A549 (cell line): ENCODE data around the gene SDSL. TPM values are rescaled to one million over a fixed set of nuclear protein-coding genes. Genes with fewer than 3 reads are reported as not detected.

ENCODE experiments used
- ATAC-seq, 2 experiments: fragments of 200-7000 bp in 1 of 2; fragments of >200 bp in 1 of 2; cut with Nextera tagmentation in 1 of 2; cut with Tn5 transposase in 1 of 2; 3 replicates each; pipeline versions ENCODE4 v1.8.0 to v1.9.1; 2018 to 2020; ENCODE audit warnings: mild to moderate bottlenecking in 1 of 2, moderate library complexity in 1 of 2
- CTCF ChIA-PET: fragments of 300-600 bp; sonication (Branson Sonifier 250); formaldehyde crosslinking; extraction: SDS; loops from one replicate; lab custom pipeline; 2021; ENCODE audit warnings: antibody characterized with exemption, inconsistent platforms; lab: Yijun Ruan, JAX
- POLR2A ChIA-PET: fragments of 350-600 bp; formaldehyde crosslinking; extraction: SDS; loops from one replicate; lab custom pipeline; 2021; ENCODE audit warnings: antibody characterized with exemption, inconsistent platforms; lab: Yijun Ruan, JAX
- DNase-seq, 2 experiments: peaks; one replicate each; pipeline versions ENCODE4 v3.0.0 to v3.0.0-alpha.2; 2011 to 2016; ENCODE audit warnings: low read depth in 1 of 2, low spot score in 1 of 2
- FAIRE-seq: peaks from 2 replicates; lab custom pipeline; 2011; peaks lifted over from hg19 to GRCh38; lab: Jason Lieb, UNC
- H3K27ac ChIP-seq, 2 experiments: fragments of >200 bp; sonication (Bioruptor Twin); formaldehyde crosslinking; 3 replicates each; pipeline ENCODE4 v1.5.1; 2016 to 2017
- H3K4me1 ChIP-seq: fragments of >200 bp; sonication (Bioruptor Twin); formaldehyde crosslinking; 3 replicates; pipeline ENCODE4 v1.6.1; 2016
- H3K4me2 ChIP-seq: fragments of >200 bp; sonication (Bioruptor Twin); formaldehyde crosslinking; 3 replicates; pipeline ENCODE4 v1.6.1; 2016
- H3K4me3 ChIP-seq: fragments of >200 bp; sonication (Bioruptor Twin); formaldehyde crosslinking; 3 replicates; pipeline ENCODE4 v1.5.1; 2016
- H3K9me3 ChIP-seq: fragments of >200 bp; sonication (Bioruptor Twin); formaldehyde crosslinking; 3 replicates; pipeline ENCODE4 v1.6.1; 2016
- BHLHE40 ChIP-seq: IDR thresholded peaks from 2 replicates; pipeline ENCODE4 v1.6.1; 2012; ENCODE audit warnings: low read depth, low read length, inconsistent platforms
- CHD2 ChIP-seq: fragments of 150-350 bp; IDR thresholded peaks from 2 replicates; pipeline ENCODE4 v1.6.1; 2014; ENCODE audit warnings: low read length; ENCODE audit not compliant: partially characterized antibody
- EP300 ChIP-seq, 2 experiments: fragments of >200 bp; sonication (Bioruptor Twin); formaldehyde crosslinking; IDR thresholded peaks; 2 replicates in 1 of 2; 3 replicates in 1 of 2; pipeline ENCODE4 v1.6.1; 2016 to 2017
- HDAC2 ChIP-seq: fragments of 200-600 bp; sonication (generic); IDR thresholded peaks from 2 replicates; pipeline ENCODE4 v1.6.1; 2016
- HOXB5 ChIP-seq: fragments of 250-450 bp; sonication (Bioruptor Pico); IDR thresholded peaks from 2 replicates; pipeline ENCODE4 v1.5.0; 2020; ENCODE audit warnings: mild to moderate bottlenecking, moderate library complexity
- KDM1A ChIP-seq: fragments of 200-600 bp; sonication (generic); IDR thresholded peaks from 2 replicates; pipeline ENCODE4 v1.6.1; 2016; ENCODE audit warnings: low read depth, mild to moderate bottlenecking
- MAZ ChIP-seq: fragments of 150-350 bp; IDR thresholded peaks from 2 replicates; pipeline ENCODE4 v1.6.1; 2014; ENCODE audit warnings: antibody characterized with exemption, low read depth, low read length, borderline replicate concordance
- PHF8 ChIP-seq: fragments of 200-600 bp; sonication (generic); IDR thresholded peaks from 2 replicates; pipeline ENCODE4 v1.6.1; 2016; ENCODE audit warnings: low read depth, mild to moderate bottlenecking, antibody characterized with exemption, moderate library complexity, borderline replicate concordance
- RAD21 ChIP-seq, 2 experiments: fragments of >200 bp in 1 of 2; sonication (Bioruptor Twin) in 1 of 2; formaldehyde crosslinking in 1 of 2; IDR thresholded peaks in 1 of 2; conservative IDR thresholded peaks in 1 of 2; 2 replicates in 1 of 2; 3 replicates in 1 of 2; pipeline ENCODE4 v1.6.1; 2012 to 2018; ENCODE audit warnings: inconsistent platforms in 1 of 2
- ZNF302 ChIP-seq: fragments of 250-450 bp; sonication (Bioruptor Pico); IDR thresholded peaks from 2 replicates; pipeline ENCODE4 v1.9.0; 2021; ENCODE audit warnings: inconsistent platforms, mild to moderate bottlenecking, moderate library complexity
- WGBS: methylation state at CpG from one replicate; pipeline ENCODE4 v1.1.6; 2017; ENCODE audit errors: missing lambda C conversion rate; 5-methylcytosine and 5-hydroxymethylcytosine counted together
- polyA plus RNA-seq, 4 experiments: library from polyadenylated mRNA; depleted of rRNA in 3 of 4; stranded (reverse); fragments of >200 nt; fragmentation: RNase III in 1 of 4; extraction: RNeasy Plus Mini Kit Qiagen cat#74134 plus additional on column Dnase treatment in 1 of 4; gene quantifications; 2 replicates in 3 of 4; 3 replicates in 1 of 4; pipeline ENCODE4 v1.2.3, GENCODE V29; 2011 to 2017
- TF ChIP-seq, protein P1 (sequence below): fragments of >200 bp; sonication (Bioruptor Twin); formaldehyde crosslinking; IDR thresholded peaks from 2 replicates; pipeline ENCODE4 v1.6.1; 2016
- TF ChIP-seq, protein P2 (sequence below): fragments of 250-450 bp; sonication (Bioruptor Pico); IDR thresholded peaks from 2 replicates; pipeline ENCODE4 v1.5.0; 2020; ENCODE audit warnings: low read depth, mild to moderate bottlenecking, moderate library complexity
- TF ChIP-seq, protein P3 (sequence below): fragments of 200-600 bp; sonication (generic); IDR thresholded peaks from 2 replicates; pipeline ENCODE4 v1.6.1; 2016; ENCODE audit warnings: antibody characterized with exemption, mild to moderate bottlenecking, moderate library complexity
- TF ChIP-seq, protein P4 (sequence below): fragments of >200 bp; sonication (Bioruptor Twin); formaldehyde crosslinking; IDR thresholded peaks from 3 replicates; pipeline ENCODE4 v1.5.1; 2016

SDSL gene
- polyA plus RNA-seq, 2 of the 4 experiments (the other 2 are of a cell fraction), result 21.0 to 26.7 TPM

DNA sequence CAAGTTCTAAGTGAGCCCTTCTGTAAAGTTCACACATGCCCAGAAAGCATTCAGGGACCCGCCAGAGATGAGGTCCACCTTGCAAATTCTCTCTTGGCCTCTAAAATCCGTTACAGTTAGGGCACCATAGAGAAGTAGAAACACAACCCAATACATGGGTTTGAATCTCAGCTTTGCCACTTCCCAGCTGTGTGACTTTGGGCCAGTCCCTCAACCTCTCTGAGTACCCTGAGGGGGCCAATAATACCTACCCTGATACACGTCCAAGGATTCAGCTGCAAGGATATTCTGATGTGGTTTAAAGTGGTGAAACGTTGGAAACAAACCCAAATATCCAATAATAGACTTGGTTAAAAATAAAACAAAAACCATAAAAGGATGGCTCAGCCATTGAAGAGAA lies 37.8 kb downstream of the SDSL start:
- ChIA-PET CTCF (interaction anchor here (0.7 to 5.2 kb wide), 4 partner anchors 10 to 453 kb away, joined by 3 to 27 read pairs (median 6); no protein-coding TSS in a partner anchor), POLR2A (no interaction called here)
- FAIRE-seq (no peak), ATAC-seq (no peak), DNase-seq (no peak)
- no peaks in the 10 kb centered on the region for H3K9me3 ChIP-seq
- WGBS, result under 1% methylated on average over 4 of the region's 4 CpGs
- peaks cover 17% of the 10 kb centered on the region for H3K4me1 ChIP-seq
- H3K4me3 ChIP-seq, result no peak overlapping the region
- TF ChIP-seq EP300 (IDR thresholded peaks at IDR 0.05) (no peak), HOXB5 (CRISPR knock-in tag) (no peak), PHF8 (no peak), CHD2 (no peak), MAZ (no peak), KDM1A (no peak), BHLHE40 (no peak), ZNF302 (CRISPR knock-in tag) (no peak), HDAC2 (no peak)
- TF ChIP-seq, protein P1, sequence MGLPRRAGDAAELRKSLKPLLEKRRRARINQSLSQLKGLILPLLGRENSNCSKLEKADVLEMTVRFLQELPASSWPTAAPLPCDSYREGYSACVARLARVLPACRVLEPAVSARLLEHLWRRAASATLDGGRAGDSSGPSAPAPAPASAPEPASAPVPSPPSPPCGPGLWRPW, result no peak
- TF ChIP-seq, protein P2, sequence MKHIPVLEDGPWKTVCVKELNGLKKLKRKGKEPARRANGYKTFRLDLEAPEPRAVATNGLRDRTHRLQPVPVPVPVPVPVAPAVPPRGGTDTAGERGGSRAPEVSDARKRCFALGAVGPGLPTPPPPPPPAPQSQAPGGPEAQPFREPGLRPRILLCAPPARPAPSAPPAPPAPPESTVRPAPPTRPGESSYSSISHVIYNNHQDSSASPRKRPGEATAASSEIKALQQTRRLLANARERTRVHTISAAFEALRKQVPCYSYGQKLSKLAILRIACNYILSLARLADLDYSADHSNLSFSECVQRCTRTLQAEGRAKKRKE (CRISPR knock-in tag), result no peak
- H3K27ac ChIP-seq, result no peak overlapping the region
- H3K4me2 ChIP-seq, result no peak overlapping the region

DNA sequence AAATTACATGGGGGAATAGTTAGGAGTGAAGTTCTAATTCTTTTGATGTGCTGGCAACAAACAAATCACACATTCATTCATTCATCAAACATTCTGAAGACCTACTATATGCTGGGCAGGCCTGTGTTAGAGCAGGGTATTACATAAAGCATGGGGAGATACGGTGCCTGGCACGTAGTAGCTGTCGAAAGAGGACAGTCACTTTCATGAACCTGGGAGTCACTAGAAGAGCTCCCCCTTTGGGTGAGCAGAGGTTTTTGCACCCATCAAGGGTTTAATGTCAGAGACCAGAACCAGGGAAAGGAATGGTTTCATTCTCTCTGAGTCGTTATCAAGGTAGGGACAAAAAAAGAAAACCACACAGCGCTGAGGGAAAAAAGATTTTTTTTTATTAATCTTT lies 39.5 kb downstream of the SDSL start:
- Histone ChIP-seq H3K4me2 (no peak overlapping the region), H3K27ac (no peak overlapping the region), H3K4me3 (no peak overlapping the region), H3K4me1 (peaks cover 24% of the 10 kb centered on the region), H3K9me3 (no peaks in the 10 kb centered on the region)
- peak in 1 of 2 experiments; percentile 56; a peak in 3 of 6 replicates for ATAC-seq
- peak in 1 of 2 experiments; percentile 20; a peak in 1 of 5 replicates for TF ChIP-seq RAD21 (conservative IDR thresholded peaks at IDR 0.05 in 1 of 2, IDR thresholded peaks at IDR 0.05 in 1 of 2)
- TF ChIP-seq, protein P3, sequence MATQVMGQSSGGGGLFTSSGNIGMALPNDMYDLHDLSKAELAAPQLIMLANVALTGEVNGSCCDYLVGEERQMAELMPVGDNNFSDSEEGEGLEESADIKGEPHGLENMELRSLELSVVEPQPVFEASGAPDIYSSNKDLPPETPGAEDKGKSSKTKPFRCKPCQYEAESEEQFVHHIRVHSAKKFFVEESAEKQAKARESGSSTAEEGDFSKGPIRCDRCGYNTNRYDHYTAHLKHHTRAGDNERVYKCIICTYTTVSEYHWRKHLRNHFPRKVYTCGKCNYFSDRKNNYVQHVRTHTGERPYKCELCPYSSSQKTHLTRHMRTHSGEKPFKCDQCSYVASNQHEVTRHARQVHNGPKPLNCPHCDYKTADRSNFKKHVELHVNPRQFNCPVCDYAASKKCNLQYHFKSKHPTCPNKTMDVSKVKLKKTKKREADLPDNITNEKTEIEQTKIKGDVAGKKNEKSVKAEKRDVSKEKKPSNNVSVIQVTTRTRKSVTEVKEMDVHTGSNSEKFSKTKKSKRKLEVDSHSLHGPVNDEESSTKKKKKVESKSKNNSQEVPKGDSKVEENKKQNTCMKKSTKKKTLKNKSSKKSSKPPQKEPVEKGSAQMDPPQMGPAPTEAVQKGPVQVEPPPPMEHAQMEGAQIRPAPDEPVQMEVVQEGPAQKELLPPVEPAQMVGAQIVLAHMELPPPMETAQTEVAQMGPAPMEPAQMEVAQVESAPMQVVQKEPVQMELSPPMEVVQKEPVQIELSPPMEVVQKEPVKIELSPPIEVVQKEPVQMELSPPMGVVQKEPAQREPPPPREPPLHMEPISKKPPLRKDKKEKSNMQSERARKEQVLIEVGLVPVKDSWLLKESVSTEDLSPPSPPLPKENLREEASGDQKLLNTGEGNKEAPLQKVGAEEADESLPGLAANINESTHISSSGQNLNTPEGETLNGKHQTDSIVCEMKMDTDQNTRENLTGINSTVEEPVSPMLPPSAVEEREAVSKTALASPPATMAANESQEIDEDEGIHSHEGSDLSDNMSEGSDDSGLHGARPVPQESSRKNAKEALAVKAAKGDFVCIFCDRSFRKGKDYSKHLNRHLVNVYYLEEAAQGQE, result no peak
- TF ChIP-seq, protein P4, sequence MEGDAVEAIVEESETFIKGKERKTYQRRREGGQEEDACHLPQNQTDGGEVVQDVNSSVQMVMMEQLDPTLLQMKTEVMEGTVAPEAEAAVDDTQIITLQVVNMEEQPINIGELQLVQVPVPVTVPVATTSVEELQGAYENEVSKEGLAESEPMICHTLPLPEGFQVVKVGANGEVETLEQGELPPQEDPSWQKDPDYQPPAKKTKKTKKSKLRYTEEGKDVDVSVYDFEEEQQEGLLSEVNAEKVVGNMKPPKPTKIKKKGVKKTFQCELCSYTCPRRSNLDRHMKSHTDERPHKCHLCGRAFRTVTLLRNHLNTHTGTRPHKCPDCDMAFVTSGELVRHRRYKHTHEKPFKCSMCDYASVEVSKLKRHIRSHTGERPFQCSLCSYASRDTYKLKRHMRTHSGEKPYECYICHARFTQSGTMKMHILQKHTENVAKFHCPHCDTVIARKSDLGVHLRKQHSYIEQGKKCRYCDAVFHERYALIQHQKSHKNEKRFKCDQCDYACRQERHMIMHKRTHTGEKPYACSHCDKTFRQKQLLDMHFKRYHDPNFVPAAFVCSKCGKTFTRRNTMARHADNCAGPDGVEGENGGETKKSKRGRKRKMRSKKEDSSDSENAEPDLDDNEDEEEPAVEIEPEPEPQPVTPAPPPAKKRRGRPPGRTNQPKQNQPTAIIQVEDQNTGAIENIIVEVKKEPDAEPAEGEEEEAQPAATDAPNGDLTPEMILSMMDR, result peak; percentile 36
- ChIA-PET CTCF (interaction anchor here (0.5 to 3.3 kb wide), 38 partner anchors 8 to 467 kb away, joined by 3 to 60 read pairs (median 4); no protein-coding TSS in a partner anchor), POLR2A (no interaction called here)
- peak; percentile 70 to 77 for DNase-seq
- no peak for FAIRE-seq
- WGBS, result 28% methylated on average over 5 of the region's 5 CpGs
